ENCODE results near the gene ACD.

GRCh38 chr16:67647681-67648080, 12.4 kb downstream of the ACD start:
- TF ChIP-seq POLR2AphosphoS5 (IDR thresholded peaks at IDR 0.05; ENCODE audit: low read depth, low read length): no peak
- TF ChIP-seq POLR2A (IDR thresholded peaks at IDR 0.05; ENCODE audit: low read depth, low read length): no peak
- no peak for TF ChIP-seq TAF1 (IDR thresholded peaks at IDR 0.05; ENCODE audit: low read depth, low read length)
- TF ChIP-seq SPI1 (IDR thresholded peaks at IDR 0.05; ENCODE audit: low read depth, low read length): no peak
- no peak for TF ChIP-seq PAX5 (IDR thresholded peaks at IDR 0.05; ENCODE audit: insufficient read depth, low read length, severe bottlenecking)
- TF ChIP-seq POU2F2 (IDR thresholded peaks at IDR 0.05; ENCODE audit: low read depth, low read length): no peak
